ENCODE results near the gene ANXA5. TPM values are rescaled to one million over a fixed set of nuclear protein-coding genes. Genes with fewer than 3 reads are reported as not detected.

Gene ANXA5
- total RNA-seq, 2 experiments from 2014 or later: 50.8 to 55.9 TPM

DNA sequence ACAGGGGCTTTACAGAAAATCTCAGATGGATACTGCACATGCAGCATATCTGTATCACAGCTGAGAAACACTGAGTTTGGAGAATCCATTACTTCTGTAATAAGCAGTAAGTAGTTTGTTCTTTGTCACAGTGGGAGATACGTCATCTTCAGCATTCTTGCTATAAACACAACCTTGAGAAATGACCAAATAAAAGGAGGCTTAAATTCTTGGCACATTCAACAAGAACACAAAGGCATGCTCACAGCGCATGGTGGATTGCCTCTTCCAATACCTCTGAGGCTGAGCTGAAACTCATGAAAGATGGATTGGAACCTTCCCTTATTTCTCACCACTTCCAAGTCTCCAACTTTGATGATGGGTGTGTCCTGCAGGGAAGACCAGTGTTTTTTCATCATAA is 54.5 kb downstream of the ANXA5 start:
- CTCF ChIA-PET: interaction anchor here (0.6 kb wide), 1 partner anchor 16 kb away, joined by 3 read pairs; no protein-coding TSS in a partner anchor
- Histone ChIP-seq H3K36me3 (ENCODE audit: insufficient read depth, low read length) (no peaks in the 10 kb centered on the region), H3K9me3 (ENCODE audit: control insufficient read depth in 1 of 2, insufficient read depth in 1 of 2, low read length in 2 of 2) (no peaks in the 10 kb centered on the region), H3K4me3 (ENCODE audit: low read length) (no peak overlapping the region), H3K27ac (ENCODE audit: low read depth in 1 of 2, low read length in 2 of 2) (no peak overlapping the region), H3K4me1 (ENCODE audit: insufficient read depth, low read length) (no peaks in the 10 kb centered on the region), H3K27me3 (ENCODE audit: control insufficient read depth in 1 of 2, insufficient read depth in 2 of 2, low read length in 2 of 2) (no peaks in the 10 kb centered on the region)
- ATAC-seq (ENCODE audit: poor library complexity) (no peak), DNase-seq (no peak)
- Mint-ChIP-seq H3K4me3 (no peak overlapping the region), H3K27ac (no peak overlapping the region), H3K36me3 (ENCODE audit: low read depth) (no peaks in the 10 kb centered on the region), H3K27me3 (peaks cover 13% of the 10 kb centered on the region), H3K9me3 (no peaks in the 10 kb centered on the region), H3K4me1 (ENCODE audit: low read depth) (no peaks in the 10 kb centered on the region)
- TF ChIP-seq, protein P1, sequence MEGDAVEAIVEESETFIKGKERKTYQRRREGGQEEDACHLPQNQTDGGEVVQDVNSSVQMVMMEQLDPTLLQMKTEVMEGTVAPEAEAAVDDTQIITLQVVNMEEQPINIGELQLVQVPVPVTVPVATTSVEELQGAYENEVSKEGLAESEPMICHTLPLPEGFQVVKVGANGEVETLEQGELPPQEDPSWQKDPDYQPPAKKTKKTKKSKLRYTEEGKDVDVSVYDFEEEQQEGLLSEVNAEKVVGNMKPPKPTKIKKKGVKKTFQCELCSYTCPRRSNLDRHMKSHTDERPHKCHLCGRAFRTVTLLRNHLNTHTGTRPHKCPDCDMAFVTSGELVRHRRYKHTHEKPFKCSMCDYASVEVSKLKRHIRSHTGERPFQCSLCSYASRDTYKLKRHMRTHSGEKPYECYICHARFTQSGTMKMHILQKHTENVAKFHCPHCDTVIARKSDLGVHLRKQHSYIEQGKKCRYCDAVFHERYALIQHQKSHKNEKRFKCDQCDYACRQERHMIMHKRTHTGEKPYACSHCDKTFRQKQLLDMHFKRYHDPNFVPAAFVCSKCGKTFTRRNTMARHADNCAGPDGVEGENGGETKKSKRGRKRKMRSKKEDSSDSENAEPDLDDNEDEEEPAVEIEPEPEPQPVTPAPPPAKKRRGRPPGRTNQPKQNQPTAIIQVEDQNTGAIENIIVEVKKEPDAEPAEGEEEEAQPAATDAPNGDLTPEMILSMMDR (IDR thresholded peaks at IDR 0.05): no peak
- POLR2A ChIA-PET: no interaction called here
- intact Hi-C loops (cut with DNase I, micrococcal nuclease): no loop called here

DNA sequence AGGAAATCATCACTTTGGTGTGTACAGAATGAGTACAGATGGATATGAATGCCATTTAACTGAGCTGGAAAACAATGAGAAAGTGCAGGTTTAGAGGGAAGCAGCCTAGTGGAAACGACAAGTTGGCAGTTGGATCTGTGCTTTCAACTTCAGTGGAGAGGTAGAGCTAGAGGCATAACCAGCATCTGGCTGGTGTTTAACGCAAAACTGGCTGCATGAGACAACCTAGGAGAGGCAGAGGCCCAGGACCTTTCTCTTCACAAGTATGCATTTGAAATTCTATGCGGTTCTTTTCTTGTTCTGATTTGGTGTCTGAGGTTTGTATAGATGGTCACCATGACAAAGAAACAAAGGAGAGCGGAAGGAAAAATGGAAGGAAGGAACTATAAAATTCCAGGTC is 63.1 kb downstream of the ANXA5 start:
- CTCF ChIA-PET: no interaction called here
- H3K36me3 Mint-ChIP-seq (ENCODE audit: low read depth): no peaks in the 10 kb centered on the region
- ATAC-seq (ENCODE audit: poor library complexity) (no peak), DNase-seq (no peak)
- H3K27me3 Mint-ChIP-seq: peaks cover 35% of the 10 kb centered on the region
- no peaks in the 10 kb centered on the region for H3K27me3 ChIP-seq (ENCODE audit: control insufficient read depth in 1 of 2, insufficient read depth in 2 of 2, low read length in 2 of 2)
- no peaks in the 10 kb centered on the region for H3K4me1 ChIP-seq (ENCODE audit: insufficient read depth, low read length)
- TF ChIP-seq, protein P1 (IDR thresholded peaks at IDR 0.05): no peak
- H3K27ac Mint-ChIP-seq: no peak overlapping the region
- no peak overlapping the region for H3K4me3 ChIP-seq (ENCODE audit: low read length)
- no peak overlapping the region for H3K27ac ChIP-seq (ENCODE audit: low read depth in 1 of 2, low read length in 2 of 2)
- POLR2A ChIA-PET: no interaction called here
- H3K4me3 Mint-ChIP-seq: no peak overlapping the region
- no peaks in the 10 kb centered on the region for H3K9me3 ChIP-seq (ENCODE audit: control insufficient read depth in 1 of 2, insufficient read depth in 1 of 2, low read length in 2 of 2)
- no peaks in the 10 kb centered on the region for H3K36me3 ChIP-seq (ENCODE audit: insufficient read depth, low read length)
- no peaks in the 10 kb centered on the region for H3K4me1 Mint-ChIP-seq (ENCODE audit: low read depth)
- intact Hi-C loops (cut with DNase I, micrococcal nuclease): no loop called here
- H3K9me3 Mint-ChIP-seq: no peaks in the 10 kb centered on the region

- TF ChIP-seq, protein P1 (IDR thresholded peaks at IDR 0.05): no peak
- no peaks in the 10 kb centered on the region for H3K27me3 ChIP-seq (ENCODE audit: control insufficient read depth in 1 of 2, insufficient read depth in 2 of 2, low read length in 2 of 2)
- POLR2A ChIA-PET: no interaction called here
- H3K9me3 Mint-ChIP-seq: no peaks in the 10 kb centered on the region
- no peak overlapping the region for H3K4me3 Mint-ChIP-seq
- CTCF ChIA-PET: no interaction called here
- no peaks in the 10 kb centered on the region for H3K36me3 ChIP-seq (ENCODE audit: insufficient read depth, low read length)
- intact Hi-C loops (cut with DNase I, micrococcal nuclease): no loop called here
- no peaks in the 10 kb centered on the region for H3K9me3 ChIP-seq (ENCODE audit: control insufficient read depth in 1 of 2, insufficient read depth in 1 of 2, low read length in 2 of 2)
- peaks cover 30% of the 10 kb centered on the region for H3K27me3 Mint-ChIP-seq
- no peaks in the 10 kb centered on the region for H3K36me3 Mint-ChIP-seq (ENCODE audit: low read depth)
- DNase-seq: no peak
- H3K4me1 ChIP-seq (ENCODE audit: insufficient read depth, low read length): no peaks in the 10 kb centered on the region
- no peaks in the 10 kb centered on the region for H3K4me1 Mint-ChIP-seq (ENCODE audit: low read depth)
- H3K27ac ChIP-seq (ENCODE audit: low read depth in 1 of 2, low read length in 2 of 2): no peak overlapping the region
- H3K27ac Mint-ChIP-seq: no peak overlapping the region
- ATAC-seq (ENCODE audit: poor library complexity): no peak
- no peak overlapping the region for H3K4me3 ChIP-seq (ENCODE audit: low read length)
Observed at GRCh38 chr4:121632636-121633035, 64.1 kb downstream of the ANXA5 start.

Other genes starting within 250 kb of the ANXA5 start
- not detected for gene SMIM43, start 68.2 kb upstream of the ANXA5 start, total RNA-seq
- 10 to 100 TPM; 71.6 to 72.7 TPM for gene EXOSC9, start 104.3 kb upstream of the ANXA5 start, total RNA-seq
- under 1 TPM; 0.34 to 0.41 TPM for gene CCNA2, start 126.9 kb upstream of the ANXA5 start, total RNA-seq
- 1 to 10 TPM; 3.0 to 3.8 TPM for gene BBS7, start 173.5 kb upstream of the ANXA5 start, total RNA-seq

Measured in CD4-positive, alpha-beta T cell (primary cell).